Posterior cingulate gyrus (tissue), 11 donors: ENCODE measurements around the gene CFAP69.

ENCODE experiments used
- DNase-seq, 10 donors: peaks; one replicate each; pipeline versions ENCODE4 v3.0.0 to v3.0.0-alpha.2; 2020 to 2021; ENCODE audit warnings: mixed read lengths in 3 of 10
- intact Hi-C: fragments of 100-400 bp; cut with DNase I; formaldehyde crosslinking; loops from one replicate; pipeline ENCODE4 v1.15.1; 2023

CFAP69 gene

GRCh38 chr7:90244909-90245851, at the start of gene CFAP69:
TSS of gene CFAP69 (plus strand) at chr7:90245174. CDS start at chr7:90245425, 251 bp downstream.
- intact Hi-C loops: loop anchor here (10.0 kb wide), 1 partner anchor 160 kb away; the partner anchor contains the start of gene CLDN12
- DNase-seq: peak; percentile 85 to 98 (median 90)

GRCh38 chr7:90201500-90202195, 43.3 kb upstream of the CFAP69 start:
- DNase-seq: no peak
- intact Hi-C loops: no loop called here

- no peak for DNase-seq
- intact Hi-C loops: no loop called here
Measured at GRCh38 chr7:90207956-90208355, 37.0 kb upstream of the CFAP69 start.

GRCh38 chr7:90209776-90210175, 35.2 kb upstream of the CFAP69 start:
- DNase-seq: no peak
- intact Hi-C loops: loop anchor here (10.0 kb wide), 1 partner anchor 55 kb away; the partner anchor contains the start of gene STEAP1

GRCh38 chr7:90210475-90210874, 34.5 kb upstream of the CFAP69 start:
- intact Hi-C loops: loop anchor here (10.0 kb wide), 1 partner anchor 56 kb away; the partner anchor contains the start of gene STEAP1
- DNase-seq: no peak

- peak in 2 of 10 donors; percentile 7 to 69 for DNase-seq
- intact Hi-C loops: loop anchor here (10.0 kb wide), 1 partner anchor 56 kb away; the partner anchor contains the start of gene STEAP1
Measured at GRCh38 chr7:90210981-90211380, 34.0 kb upstream of the CFAP69 start.

GRCh38 chr7:90211391-90212148, 33.4 kb upstream of the CFAP69 start, which contains the start of gene STEAP2:
TSS of gene STEAP2 (plus strand) at chr7:90211740. CDS start at chr7:90225083, 13,343 bp downstream.
- peak; percentile 55 to 97 (median 86) for DNase-seq
- intact Hi-C loops: loop anchor here (10.0 kb wide), 1 partner anchor 57 kb away; the partner anchor contains the start of gene STEAP1

GRCh38 chr7:90212149-90212495, 32.9 kb upstream of the CFAP69 start:
- intact Hi-C loops: loop anchor here (10.0 kb wide), 1 partner anchor 57 kb away; the partner anchor contains the start of gene STEAP1

GRCh38 chr7:90213521-90213920, 31.5 kb upstream of the CFAP69 start:
- no peak for DNase-seq
- intact Hi-C loops: loop anchor here (10.0 kb wide), 1 partner anchor 59 kb away; the partner anchor contains the start of gene STEAP1

More at GRCh38 chr7:90212149-90212495, 32.9 kb upstream of the CFAP69 start:
- DNase-seq: no peak

GRCh38 chr7:90216080-90216674, 28.8 kb upstream of the CFAP69 start:
- intact Hi-C loops: loop anchor here (10.0 kb wide), 1 partner anchor 61 kb away; the partner anchor contains the start of gene STEAP1
- no peak for DNase-seq

- intact Hi-C loops: loop anchor here (10.0 kb wide), 1 partner anchor 62 kb away; the partner anchor contains the start of gene STEAP1
- no peak for DNase-seq
Measured at GRCh38 chr7:90216771-90217170, 28.2 kb upstream of the CFAP69 start.

- intact Hi-C loops: no loop called here
Measured at GRCh38 chr7:90222390-90222789, 22.6 kb upstream of the CFAP69 start.

GRCh38 chr7:90222811-90223725, 21.9 kb upstream of the CFAP69 start:
- DNase-seq: no peak
- intact Hi-C loops: no loop called here

More at GRCh38 chr7:90222390-90222789, 22.6 kb upstream of the CFAP69 start:
- no peak for DNase-seq

- intact Hi-C loops: no loop called here
- no peak for DNase-seq
Measured at GRCh38 chr7:90224195-90224594, 20.8 kb upstream of the CFAP69 start.

GRCh38 chr7:90225181-90225580, 19.8 kb upstream of the CFAP69 start:
- intact Hi-C loops: no loop called here
- DNase-seq: no peak

GRCh38 chr7:90225601-90226000, 19.4 kb upstream of the CFAP69 start:
- intact Hi-C loops: no loop called here
- DNase-seq: no peak

GRCh38 chr7:90227259-90227658, 17.7 kb upstream of the CFAP69 start:
- intact Hi-C loops: no loop called here
- DNase-seq: no peak

GRCh38 chr7:90229682-90230081, 15.3 kb upstream of the CFAP69 start:
- intact Hi-C loops: no loop called here
- no peak for DNase-seq
